ENCODE results near the gene LLGL2.

LLGL2 gene

DNA sequence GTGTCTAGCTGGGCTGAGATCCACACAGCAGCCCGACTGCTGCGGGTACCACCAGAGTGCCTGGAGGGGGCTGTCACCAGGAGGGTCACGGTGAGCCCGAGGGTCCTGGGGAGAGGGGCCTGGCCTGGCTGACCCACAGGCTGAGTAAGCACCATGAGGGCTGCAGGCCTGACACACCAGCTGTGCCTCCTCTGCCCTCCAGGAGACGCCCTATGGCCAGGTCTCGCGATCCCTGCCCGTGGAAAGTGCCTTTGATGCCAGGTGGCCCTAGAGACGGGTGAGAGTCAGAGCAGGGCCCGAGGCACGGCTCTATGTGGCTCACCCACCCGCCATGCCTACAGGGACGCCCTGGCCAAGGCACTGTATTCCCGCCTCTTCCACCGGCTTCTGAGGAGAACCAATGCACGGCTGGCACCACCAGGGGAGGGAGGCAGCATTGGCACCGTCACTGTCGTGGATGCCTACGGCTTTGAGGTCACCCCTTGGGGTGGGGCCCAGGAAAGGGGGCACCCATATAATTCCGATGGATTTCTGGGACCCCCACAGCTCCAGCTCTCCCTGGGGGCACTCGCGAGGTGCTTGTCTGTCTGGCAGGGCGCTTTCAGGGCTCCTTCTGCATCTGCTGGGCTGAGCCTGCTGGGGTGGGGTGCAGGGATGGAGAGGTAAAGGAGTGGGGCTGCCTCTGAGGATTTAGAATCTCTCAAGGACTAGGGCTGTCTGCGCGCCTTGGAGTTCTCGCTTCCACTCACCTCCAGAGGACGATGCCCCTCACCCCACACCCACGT, 69.2 kb downstream of the LLGL2 start:
- no peak for DNase-seq

DNA sequence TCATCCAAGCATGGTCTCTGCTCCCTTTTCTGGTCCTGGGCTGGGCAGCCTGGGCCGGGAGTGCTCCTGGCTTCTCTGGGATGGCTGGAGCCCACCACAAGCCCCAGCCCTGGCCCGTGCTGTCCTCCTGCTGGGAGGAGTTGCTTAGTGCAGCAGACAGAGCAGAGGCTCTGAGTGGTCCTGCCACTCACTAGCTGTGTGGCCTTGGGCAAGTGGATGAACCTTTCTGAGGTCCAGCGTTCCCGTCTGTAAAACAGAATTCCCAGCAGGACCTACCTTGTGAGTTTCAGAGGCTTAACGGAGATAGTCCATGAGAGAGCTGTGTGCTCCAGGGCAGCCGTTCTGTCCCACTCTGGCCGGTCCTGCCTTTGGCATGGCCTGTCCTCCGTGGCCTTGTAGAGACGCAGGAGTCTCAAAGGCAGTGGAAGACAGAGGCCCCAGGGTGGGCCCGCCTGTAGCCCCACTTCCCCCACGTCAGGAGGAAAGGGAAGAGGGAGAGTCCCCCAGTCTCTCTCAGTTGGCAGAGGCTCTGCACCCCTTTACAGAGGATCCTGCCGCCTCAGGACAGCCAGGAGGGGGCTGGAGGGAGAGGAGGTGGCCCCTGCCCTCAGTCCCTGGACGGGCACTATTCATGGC, 69.9 kb downstream of the LLGL2 start:
- no peak for DNase-seq

GRCh38 chr17:75595920-75596313, 70.4 kb downstream of the LLGL2 start:
- DNase-seq: no peak

DNA sequence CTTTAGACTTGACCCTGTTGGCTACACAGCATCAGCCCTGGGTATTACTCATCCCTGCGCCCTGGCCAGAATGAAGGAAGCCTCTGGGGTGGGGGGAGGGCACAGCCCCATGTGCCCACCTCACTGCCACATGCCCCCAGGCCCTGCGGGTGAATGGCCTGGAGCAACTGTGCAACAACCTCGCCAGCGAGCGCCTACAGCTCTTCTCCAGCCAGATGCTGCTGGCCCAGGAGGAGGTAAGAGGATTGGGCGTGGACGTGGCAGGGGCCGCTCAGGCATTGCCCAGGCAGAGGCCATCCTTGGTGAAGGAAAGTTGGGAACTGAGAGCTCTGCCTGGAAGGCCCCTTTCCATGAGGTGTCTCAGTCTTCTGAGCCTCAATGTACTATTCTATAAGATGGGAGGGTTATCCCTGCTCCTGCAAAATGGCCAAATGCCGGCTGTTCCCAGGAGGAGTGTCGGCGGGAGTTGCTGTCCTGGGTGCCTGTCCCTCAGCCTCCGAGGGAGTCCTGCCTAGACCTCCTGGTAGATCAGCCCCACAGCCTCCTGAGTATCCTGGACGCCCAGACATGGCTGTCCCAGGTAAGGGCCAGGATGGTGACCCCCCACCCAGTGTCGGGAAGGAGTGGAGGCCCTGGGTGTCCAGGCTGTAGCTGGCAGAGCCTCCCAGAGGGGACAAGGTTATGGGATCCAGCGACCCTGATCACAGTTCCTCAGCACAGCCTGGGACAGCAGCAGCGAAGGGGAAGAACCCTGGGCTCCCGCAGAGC, 71.0 kb downstream of the LLGL2 start:
- DNase-seq: no peak

- peak; percentile 34 for DNase-seq
Observed at GRCh38 chr17:75601057-75601987, 75.8 kb downstream of the LLGL2 start.

GRCh38 chr17:75602644-75603043, 77.1 kb downstream of the LLGL2 start:
- DNase-seq: no peak

- DNase-seq: no peak
Observed at GRCh38 chr17:75603123-75603522, 77.6 kb downstream of the LLGL2 start.

- DNase-seq: no peak
Observed at GRCh38 chr17:75604034-75604695, 78.7 kb downstream of the LLGL2 start.

- DNase-seq: no peak
Observed at GRCh38 chr17:75605790-75606189, 80.3 kb downstream of the LLGL2 start.

DNA sequence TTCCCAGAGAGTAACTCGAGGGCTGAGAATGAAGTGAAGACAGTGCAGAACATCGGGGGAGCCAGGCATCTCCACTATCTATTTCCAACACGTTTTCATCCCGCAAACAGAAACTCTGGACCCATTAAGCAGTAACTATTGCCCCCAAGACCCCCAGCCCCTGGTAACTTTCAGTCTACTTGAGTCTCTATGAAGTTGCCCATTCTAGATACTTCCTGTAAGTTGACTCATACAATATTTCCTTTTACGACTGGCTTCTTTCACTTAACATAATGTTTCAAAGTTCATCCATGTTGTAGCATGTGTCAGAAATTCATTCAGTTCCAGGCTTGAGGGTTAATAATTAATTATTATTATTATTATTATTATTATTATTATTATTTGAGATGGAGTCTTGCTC, 81.6 kb downstream of the LLGL2 start:
- no peak for DNase-seq

DNA sequence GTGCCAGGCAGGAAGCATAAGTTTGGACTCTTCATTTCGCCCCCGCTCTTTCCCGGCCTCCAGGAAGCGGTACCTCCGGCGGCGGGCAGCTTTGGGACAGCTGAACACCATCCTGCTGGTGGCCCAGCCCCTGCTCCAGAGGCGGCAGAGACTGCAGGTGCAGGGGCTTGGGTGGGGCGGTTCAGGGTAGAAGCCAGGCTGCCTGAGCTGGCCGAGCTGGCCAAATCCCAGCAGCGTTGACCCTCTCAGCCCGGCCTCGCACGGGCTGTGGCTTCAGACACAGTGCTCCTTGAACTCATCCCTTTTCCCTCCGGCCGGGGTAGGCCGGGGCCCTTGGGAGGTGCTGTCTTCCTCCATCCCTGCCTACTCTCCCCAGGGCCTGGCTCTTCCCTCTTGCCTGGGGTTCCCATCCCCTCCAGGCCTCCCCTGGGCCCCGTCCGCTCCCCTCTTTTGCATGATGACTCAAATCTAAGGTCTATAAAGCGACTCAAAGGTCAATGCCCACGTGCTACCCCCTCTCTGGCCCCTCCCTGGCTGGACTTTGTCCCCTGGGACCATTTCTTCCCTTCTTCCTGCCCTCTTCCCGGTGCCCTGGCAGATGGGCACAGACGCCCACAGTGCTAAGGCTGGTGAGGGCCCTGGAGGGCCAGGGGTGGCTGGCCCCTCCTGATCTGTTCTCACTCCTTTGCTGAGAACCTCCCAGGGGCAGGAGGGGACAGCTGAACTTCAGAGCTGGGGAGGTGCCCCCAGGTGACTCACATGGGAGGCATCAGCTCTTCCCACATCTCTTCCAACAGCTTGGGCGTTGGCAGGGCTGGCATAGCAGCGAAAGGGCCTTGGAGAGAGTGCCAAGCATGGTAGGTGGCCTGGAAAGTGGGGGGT, 84.8 kb downstream of the LLGL2 start:
- DNase-seq: no peak

- no peak for DNase-seq
Observed at GRCh38 chr17:75611851-75612429, 86.4 kb downstream of the LLGL2 start.

- DNase-seq: no peak
Observed at GRCh38 chr17:75612906-75613626, 87.6 kb downstream of the LLGL2 start.

GRCh38 chr17:75614006-75614405, 88.5 kb downstream of the LLGL2 start:
- no peak for DNase-seq

DNA sequence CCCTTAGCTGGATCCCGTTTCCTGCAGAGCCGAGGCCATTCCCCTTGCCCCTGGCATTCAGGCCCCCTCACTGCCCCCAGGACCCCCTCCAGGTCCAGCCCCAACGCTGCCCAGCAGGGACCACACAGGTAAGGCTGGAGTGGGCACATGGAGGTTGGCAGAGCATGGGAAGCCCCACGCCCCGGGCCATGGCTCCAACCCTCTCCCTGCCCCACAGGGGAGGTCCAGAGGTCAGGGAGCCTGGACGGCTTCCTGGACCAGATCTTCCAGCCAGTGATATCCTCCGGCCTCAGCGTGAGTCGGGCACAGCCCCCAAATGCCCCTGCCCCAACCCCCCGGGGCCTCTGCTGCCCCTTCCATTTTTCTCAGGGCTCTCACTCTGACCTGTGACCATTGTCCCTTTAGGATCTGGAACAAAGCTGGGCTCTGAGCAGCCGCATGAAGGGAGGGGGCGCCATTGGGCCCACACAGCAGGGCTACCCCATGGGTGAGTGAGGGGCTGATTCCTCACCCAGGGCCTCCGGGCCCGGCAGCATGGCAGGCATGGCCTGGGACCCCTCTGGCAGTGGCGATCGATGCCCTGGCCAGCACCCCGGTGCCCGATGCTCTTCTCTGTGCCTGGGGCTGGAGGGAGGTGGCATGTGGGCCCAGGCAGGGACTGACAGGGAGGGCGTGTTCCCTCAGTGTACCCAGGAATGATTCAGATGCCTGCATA, 89.2 kb downstream of the LLGL2 start:
- DNase-seq: no peak

- DNase-seq: no peak
Observed at GRCh38 chr17:75615301-75615700, 89.8 kb downstream of the LLGL2 start.

DNA sequence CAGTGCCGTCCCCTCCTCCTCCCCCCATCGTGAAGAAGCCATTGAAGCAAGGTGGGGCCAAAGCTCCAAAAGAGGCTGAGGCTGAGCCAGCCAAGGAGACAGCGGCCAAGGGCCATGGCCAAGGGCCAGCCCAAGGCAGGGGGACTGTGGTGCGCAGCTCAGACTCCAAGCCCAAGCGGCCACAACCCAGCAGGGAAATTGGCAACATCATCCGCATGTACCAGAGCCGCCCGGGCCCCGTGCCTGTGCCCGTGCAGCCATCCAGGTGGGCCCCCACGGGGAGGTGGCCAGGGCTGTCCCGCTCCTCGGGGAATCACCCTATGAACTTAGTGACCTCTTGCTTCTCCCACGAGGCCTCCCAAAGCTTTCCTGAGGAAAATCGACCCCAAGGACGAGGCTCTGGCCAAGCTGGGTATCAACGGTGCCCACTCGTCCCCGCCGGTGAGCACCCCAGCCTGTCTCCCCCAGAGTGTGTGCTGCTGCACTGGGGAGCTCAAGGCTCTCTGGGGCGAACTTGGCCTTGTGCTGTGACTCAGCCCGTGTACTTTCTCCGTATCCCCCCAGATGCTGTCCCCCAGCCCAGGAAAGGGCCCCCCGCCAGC, 91.1 kb downstream of the LLGL2 start:
- no peak for DNase-seq

DNA sequence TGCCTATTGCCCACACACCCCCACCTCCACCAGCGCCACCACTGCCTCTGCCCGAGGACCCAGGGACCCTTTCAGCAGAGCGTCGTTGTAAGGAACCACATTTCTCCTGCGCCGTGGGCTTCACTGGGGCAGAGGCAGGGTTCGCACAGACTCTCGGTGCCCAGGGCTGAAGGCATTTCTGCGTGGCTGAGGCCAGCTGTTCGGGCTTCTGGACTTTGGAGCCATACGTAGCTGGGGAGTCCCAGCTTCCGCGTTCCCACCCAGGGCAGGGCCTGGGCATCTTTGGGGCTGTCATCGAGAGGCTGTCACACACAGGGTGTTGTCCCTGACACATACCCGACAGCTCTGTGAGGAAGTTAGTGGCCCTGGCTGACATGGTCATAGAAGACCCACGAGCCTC, 91.7 kb downstream of the LLGL2 start:
- no peak for DNase-seq

DNA sequence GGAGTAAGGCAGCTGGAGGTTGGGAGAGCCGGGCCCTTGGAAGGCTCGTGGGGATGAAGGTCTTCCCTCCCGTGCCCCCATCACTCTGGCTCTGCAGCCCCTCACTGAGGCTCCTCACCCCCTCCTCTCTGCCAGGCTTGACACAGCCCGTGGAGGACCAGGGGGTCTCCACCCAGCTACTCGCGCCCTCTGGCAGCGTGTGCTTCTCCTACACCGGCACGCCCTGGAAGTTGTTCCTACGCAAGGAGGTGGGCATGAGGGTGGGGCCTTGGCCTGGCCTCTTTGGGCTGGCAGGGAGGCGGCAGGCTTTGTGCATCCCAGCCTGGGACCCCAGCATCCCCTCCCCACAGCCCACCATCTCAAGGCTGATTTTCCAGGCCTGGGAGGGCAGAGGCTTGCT, 92.2 kb downstream of the LLGL2 start:
- no peak for DNase-seq

All from fibroblast of skin of scalp (primary cell).